Neural cell (in vitro differentiated cells): ENCODE results near the gene UGT1A4. TPM values are rescaled to one million over a fixed set of nuclear protein-coding genes. Genes with fewer than 3 reads are reported as not detected.

ENCODE experiments used
- polyA plus RNA-seq: library from polyadenylated mRNA; depleted of rRNA; stranded (reverse); fragments of >200 nt; gene quantifications from 2 replicates; pipeline ENCODE4 v1.2.3, GENCODE V29; 2014

Gene UGT1A4
- polyA plus RNA-seq, 1 donor from 2014 or later, result not detected

Other genes with a start within 250 kb of the UGT1A4 start
- 29.9 and 33.3 TPM in 2 replicates for gene USP40, start 152.0 kb upstream of the UGT1A4 start, polyA plus RNA-seq
- not detected in 2 replicates for gene UGT1A8, start 101.1 kb upstream of the UGT1A4 start, polyA plus RNA-seq
- gene UGT1A10, start 82.3 kb upstream of the UGT1A4 start, polyA plus RNA-seq, result not detected in 2 replicates
- gene UGT1A9, start 46.8 kb upstream of the UGT1A4 start, polyA plus RNA-seq, result not detected in 2 replicates
- gene UGT1A7, start 36.8 kb upstream of the UGT1A4 start, polyA plus RNA-seq, result not detected in 2 replicates
- gene UGT1A6, start 25.8 kb upstream of the UGT1A4 start, polyA plus RNA-seq, result not detected in 2 replicates
- not detected in 2 replicates for gene UGT1A5, start 5.8 kb upstream of the UGT1A4 start, polyA plus RNA-seq
- not detected in 2 replicates for gene UGT1A3, start 10.3 kb downstream of the UGT1A4 start, polyA plus RNA-seq
- not detected in 2 replicates for gene UGT1A1, start 41.5 kb downstream of the UGT1A4 start, polyA plus RNA-seq
- not detected in 2 replicates for gene MROH2A, start 59.6 kb downstream of the UGT1A4 start, polyA plus RNA-seq
- 1.3 and 3.3 TPM in 2 replicates for gene HJURP, start 135.8 kb downstream of the UGT1A4 start, polyA plus RNA-seq
- gene TRPM8, start 198.6 kb downstream of the UGT1A4 start, polyA plus RNA-seq, result 0.18 TPM in 1 of 2 replicates, not detected in the other